Progenitor cell of endocrine pancreas (in vitro differentiated cells): ENCODE data around the gene NOC2L. TPM values are rescaled to one million over a fixed set of nuclear protein-coding genes. Genes with fewer than 3 reads are reported as not detected.

Source experiments
- DNase-seq: peaks from one replicate; pipeline ENCODE4 v3.0.0; 2021; ENCODE audit warnings: low spot score; ENCODE audit not compliant: unreplicated experiment
- H3K27ac Mint-ChIP-seq: 2 replicates; pipeline ENCODE4 v1.8.0; 2021; ENCODE audit warnings: mild to moderate bottlenecking, moderate library complexity, mixed read lengths
- H3K27me3 Mint-ChIP-seq: 2 replicates; pipeline ENCODE4 v1.8.0; 2021; ENCODE audit warnings: mixed read lengths
- H3K36me3 Mint-ChIP-seq: 2 replicates; pipeline ENCODE4 v1.8.0; 2022; ENCODE audit warnings: mixed read lengths; ENCODE audit not compliant: insufficient read depth
- H3K4me1 Mint-ChIP-seq: 2 replicates; pipeline ENCODE4 v1.8.0; 2021; ENCODE audit warnings: low read depth, mixed read lengths
- H3K4me3 Mint-ChIP-seq: 2 replicates; pipeline ENCODE4 v1.8.0; 2021; ENCODE audit warnings: low read depth, mild to moderate bottlenecking, moderate library complexity, mixed read lengths
- H3K9me3 Mint-ChIP-seq: 2 replicates; pipeline ENCODE4 v1.8.0; 2021; ENCODE audit warnings: low read depth, mixed read lengths
- CTCF ChIP-seq: fragments of 200-600 bp; sonication (generic); IDR thresholded peaks from one replicate; pipeline ENCODE4 v1.5.0; 2021; ENCODE audit warnings: antibody characterized with exemption, mild to moderate bottlenecking; ENCODE audit not compliant: unreplicated experiment
- total RNA-seq: library from RNA; stranded (reverse); gene quantifications from 2 replicates; pipeline ENCODE4 v1.2.1, GENCODE V29; 2021

NOC2L gene
- total RNA-seq, 1 donor from 2014 or later: 78.2 TPM

GRCh38 chr1:966704-967300 lies 7.7 kb upstream of the NOC2L start:
- H3K4me1 Mint-ChIP-seq: no peaks in the 10 kb centered on the region
- no peak for DNase-seq
- H3K4me3 Mint-ChIP-seq: peak overlapping the region; percentile 60
- TF ChIP-seq CTCF: no peak
- H3K27me3 Mint-ChIP-seq: peaks cover 25% of the 10 kb centered on the region
- H3K36me3 Mint-ChIP-seq: peaks cover 1% of the 10 kb centered on the region
- H3K27ac Mint-ChIP-seq: no peak overlapping the region
- H3K9me3 Mint-ChIP-seq: no peaks in the 10 kb centered on the region

GRCh38 chr1:966135-966703 lies 7.2 kb upstream of the NOC2L start, which contains the start of gene PLEKHN1:
TSS of gene PLEKHN1 (plus strand) at chr1:966482. CDS start at chr1:966532, 50 bp downstream.
- Mint-ChIP-seq H3K27ac (no peak within 1 kb of the TSS), H3K9me3 (no peaks in the 10 kb centered on the region), H3K36me3 (peaks cover 1% of the 10 kb centered on the region), H3K27me3 (peaks cover 25% of the 10 kb centered on the region), H3K4me1 (no peaks in the 10 kb centered on the region), H3K4me3 (peak within 1 kb of the TSS; percentile 60)
- DNase-seq: no peak
- no peak for TF ChIP-seq CTCF

GRCh38 chr1:965526-966134 lies 6.6 kb upstream of the NOC2L start:
- H3K27me3 Mint-ChIP-seq: peaks cover 25% of the 10 kb centered on the region
- DNase-seq: no peak
- H3K36me3 Mint-ChIP-seq: peaks cover 1% of the 10 kb centered on the region
- no peak for TF ChIP-seq CTCF
- no peaks in the 10 kb centered on the region for H3K4me1 Mint-ChIP-seq
- H3K9me3 Mint-ChIP-seq: no peaks in the 10 kb centered on the region
- H3K4me3 Mint-ChIP-seq: no peak overlapping the region
- H3K27ac Mint-ChIP-seq: no peak overlapping the region

- Mint-ChIP-seq H3K27me3 (peaks cover 25% of the 10 kb centered on the region), H3K4me1 (no peaks in the 10 kb centered on the region), H3K27ac (no peak overlapping the region), H3K36me3 (peaks cover 1% of the 10 kb centered on the region), H3K9me3 (no peaks in the 10 kb centered on the region), H3K4me3 (no peak overlapping the region)
- no peak for TF ChIP-seq CTCF
- DNase-seq: no peak
These were observed 5.9 kb upstream of the NOC2L start for GRCh38 chr1:964691-965525.

GRCh38 chr1:963746-964525 lies 4.9 kb upstream of the NOC2L start:
- no peak for DNase-seq
- Mint-ChIP-seq H3K4me1 (no peaks in the 10 kb centered on the region), H3K4me3 (no peak overlapping the region), H3K27me3 (peaks cover 16% of the 10 kb centered on the region), H3K9me3 (no peaks in the 10 kb centered on the region), H3K36me3 (peaks cover 1% of the 10 kb centered on the region), H3K27ac (no peak overlapping the region)
- no peak for TF ChIP-seq CTCF
